ENCODE results near the gene ZNRF1.
"Not testable (repeated sequence)": the region's sequence is repeated elsewhere in the genome, so short reads cannot be mapped to it uniquely, and the experiment has no call there.

ZNRF1 gene

DNA sequence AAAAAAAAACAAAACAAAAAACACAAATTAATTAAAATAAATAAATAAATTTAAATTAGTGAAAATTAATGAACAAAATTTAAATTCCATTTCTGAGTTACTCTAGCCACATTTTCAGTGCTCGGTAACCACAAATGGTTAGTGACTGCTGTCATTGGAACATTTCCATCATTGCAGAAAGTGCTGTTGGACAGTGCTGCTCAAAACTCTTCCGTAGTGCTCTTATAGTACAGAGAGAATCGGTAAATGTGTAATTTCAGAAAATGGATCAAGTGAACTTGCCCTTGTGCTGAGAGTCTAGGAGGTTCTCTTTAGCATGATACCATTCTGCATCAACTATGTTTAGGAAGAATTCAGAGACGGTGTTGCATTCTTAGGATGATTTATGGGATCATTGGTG lies 23.7 kb downstream of the ZNRF1 start:
- Histone ChIP-seq H3K27me3 (ENCODE audit: control insufficient read depth, insufficient read depth, low read length) (no peaks in the 10 kb centered on the region), H3K36me3 (ENCODE audit: control insufficient read depth, insufficient read depth, low read length) (no peaks in the 10 kb centered on the region), H3K4me1 (ENCODE audit: control insufficient read depth, insufficient read depth, low read length) (peaks cover 6% of the 10 kb centered on the region), H3K9ac (ENCODE audit: low read length) (no peak overlapping the region), H3K27ac (ENCODE audit: low read depth, low read length) (no peak overlapping the region), H3K4me3 (ENCODE audit: low read length) (no peak overlapping the region)

DNA sequence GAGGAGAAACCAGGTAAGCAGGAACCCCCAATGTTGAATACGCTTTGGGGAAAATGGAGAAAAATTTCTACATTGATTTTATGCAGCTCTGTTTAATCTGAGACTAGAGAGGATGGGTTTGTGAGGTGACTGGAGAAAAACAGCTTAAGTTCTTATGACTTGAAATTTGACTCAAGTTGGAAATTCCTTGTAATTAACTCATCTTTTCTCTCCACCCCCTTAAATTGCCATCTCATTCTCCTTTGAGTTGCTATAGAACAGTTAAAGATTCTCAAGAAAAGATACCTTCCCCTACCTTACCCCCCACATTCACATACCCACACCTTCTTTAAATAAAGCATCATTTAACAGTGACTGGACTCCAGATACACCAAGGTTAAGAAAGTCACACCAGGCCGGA lies 24.2 kb downstream of the ZNRF1 start:
- H3K27me3 ChIP-seq (ENCODE audit: control insufficient read depth, insufficient read depth, low read length): no peaks in the 10 kb centered on the region
- H3K4me1 ChIP-seq (ENCODE audit: control insufficient read depth, insufficient read depth, low read length): peaks cover 5% of the 10 kb centered on the region
- no peak overlapping the region for H3K4me3 ChIP-seq (ENCODE audit: low read length)
- H3K27ac ChIP-seq (ENCODE audit: low read depth, low read length): no peak overlapping the region
- no peaks in the 10 kb centered on the region for H3K36me3 ChIP-seq (ENCODE audit: control insufficient read depth, insufficient read depth, low read length)
- H3K9ac ChIP-seq (ENCODE audit: low read length): no peak overlapping the region

DNA sequence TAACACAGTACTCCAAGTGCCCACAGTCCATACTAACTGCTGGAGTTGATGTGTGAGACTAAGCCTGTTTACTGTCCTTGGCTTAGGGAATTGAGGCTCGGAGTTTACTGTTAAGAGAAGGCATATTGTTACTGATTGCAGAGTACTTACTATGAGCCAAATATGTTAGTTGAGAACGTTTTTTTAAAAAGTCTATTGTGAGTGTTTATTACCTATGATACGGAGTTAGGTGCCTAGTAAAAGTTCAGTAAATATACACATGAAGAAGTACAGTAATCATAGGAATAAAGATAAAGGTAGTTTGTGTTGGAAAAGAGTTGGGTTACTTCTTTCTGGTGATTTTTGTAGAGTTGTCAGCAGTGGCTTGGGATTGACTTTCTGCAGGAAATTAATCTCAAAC lies 25.4 kb downstream of the ZNRF1 start:
- Histone ChIP-seq H3K9ac (ENCODE audit: low read length) (no peak overlapping the region), H3K36me3 (ENCODE audit: control insufficient read depth, insufficient read depth, low read length) (no peaks in the 10 kb centered on the region), H3K4me3 (ENCODE audit: low read length) (no peak overlapping the region), H3K27me3 (ENCODE audit: control insufficient read depth, insufficient read depth, low read length) (no peaks in the 10 kb centered on the region), H3K27ac (ENCODE audit: low read depth, low read length) (no peak overlapping the region), H3K4me1 (ENCODE audit: control insufficient read depth, insufficient read depth, low read length) (peaks cover 5% of the 10 kb centered on the region)

DNA sequence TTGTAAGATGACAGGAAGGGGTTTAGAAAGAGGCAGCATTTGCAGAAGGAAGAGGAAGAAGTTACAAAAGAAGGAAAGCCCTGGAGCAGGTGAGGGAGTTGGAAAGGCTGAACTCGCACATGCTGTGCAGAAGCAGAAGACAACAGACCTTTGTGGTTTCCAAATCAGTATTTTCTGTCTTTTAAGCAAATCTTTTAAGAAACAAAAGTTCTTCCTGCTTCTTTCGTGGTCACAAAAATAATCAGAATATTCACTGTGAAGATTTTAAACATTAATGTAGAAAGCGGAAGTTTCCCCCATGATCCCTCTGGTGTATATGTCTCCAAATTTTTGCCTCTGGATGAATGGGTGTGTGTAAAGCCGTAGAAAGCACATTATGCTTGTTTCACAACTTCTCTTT lies 25.8 kb downstream of the ZNRF1 start:
- H3K4me1 ChIP-seq (ENCODE audit: control insufficient read depth, insufficient read depth, low read length): peaks cover 5% of the 10 kb centered on the region
- no peak overlapping the region for H3K27ac ChIP-seq (ENCODE audit: low read depth, low read length)
- no peak overlapping the region for H3K4me3 ChIP-seq (ENCODE audit: low read length)
- H3K9ac ChIP-seq (ENCODE audit: low read length): no peak overlapping the region
- H3K27me3 ChIP-seq (ENCODE audit: control insufficient read depth, insufficient read depth, low read length): no peaks in the 10 kb centered on the region
- no peaks in the 10 kb centered on the region for H3K36me3 ChIP-seq (ENCODE audit: control insufficient read depth, insufficient read depth, low read length)

DNA sequence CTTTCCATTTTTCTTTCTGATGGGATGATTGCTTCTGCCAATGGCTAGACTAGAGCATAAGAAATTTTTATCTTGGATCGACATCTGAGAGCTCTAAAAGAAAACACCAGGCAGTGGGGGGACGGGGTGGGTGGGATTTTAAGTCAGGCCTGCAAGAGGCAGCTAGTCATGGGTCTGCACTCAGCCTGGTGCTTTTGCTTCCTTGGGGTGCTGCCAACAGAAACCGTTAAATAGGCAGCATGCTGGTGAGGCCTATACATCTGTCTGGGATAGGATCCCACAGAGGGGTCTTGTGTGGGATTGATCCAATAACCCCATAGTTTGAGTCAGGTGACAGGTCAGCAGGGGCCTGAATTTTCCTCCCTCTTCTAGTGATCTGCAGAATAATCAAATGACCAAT lies 26.9 kb downstream of the ZNRF1 start:
- no peaks in the 10 kb centered on the region for H3K27me3 ChIP-seq (ENCODE audit: control insufficient read depth, insufficient read depth, low read length)

GRCh38 chr16:75026239-75026891 lies 27.5 kb downstream of the ZNRF1 start:
- H3K9ac ChIP-seq (ENCODE audit: low read length); H3K4me1 ChIP-seq (ENCODE audit: control insufficient read depth, insufficient read depth, low read length); H3K27me3 ChIP-seq (ENCODE audit: control insufficient read depth, insufficient read depth, low read length); H3K36me3 ChIP-seq (ENCODE audit: control insufficient read depth, insufficient read depth, low read length); H3K4me3 ChIP-seq (ENCODE audit: low read length): not testable (repeated sequence)
- H3K27ac ChIP-seq (ENCODE audit: low read depth, low read length): peak overlapping the region; percentile 51

More for the DNA sequence above, 26.9 kb downstream of the ZNRF1 start:
- Histone ChIP-seq H3K36me3 (ENCODE audit: control insufficient read depth, insufficient read depth, low read length) (no peaks in the 10 kb centered on the region), H3K9ac (ENCODE audit: low read length) (no peak overlapping the region), H3K4me3 (ENCODE audit: low read length) (no peak overlapping the region), H3K4me1 (ENCODE audit: control insufficient read depth, insufficient read depth, low read length) (peaks cover 5% of the 10 kb centered on the region), H3K27ac (ENCODE audit: low read depth, low read length) (no peak overlapping the region)

DNA sequence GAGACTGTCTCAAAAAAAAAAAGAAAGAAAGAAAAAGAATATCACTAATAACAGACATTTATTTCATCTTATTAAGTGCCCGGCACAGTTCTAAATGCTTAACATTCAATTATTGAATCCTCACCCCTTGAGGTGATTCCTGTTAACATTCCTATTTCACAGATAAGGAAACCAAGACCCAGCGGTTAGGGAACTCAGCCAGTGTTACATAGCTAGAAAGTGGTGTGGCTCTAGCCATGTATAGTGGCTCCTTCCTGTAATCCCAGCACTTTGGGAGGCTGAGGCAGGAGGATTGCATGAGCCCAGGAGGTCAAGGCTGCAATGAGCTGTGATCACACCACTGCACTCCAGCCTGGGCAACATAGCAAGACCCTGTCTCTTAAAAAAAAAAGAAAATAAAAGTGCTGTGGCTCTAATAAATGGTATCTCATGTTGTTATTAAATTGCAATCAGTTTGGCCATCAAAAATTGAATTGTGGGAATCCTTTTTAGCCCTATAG lies 28.1 kb downstream of the ZNRF1 start:
- Histone ChIP-seq H3K9ac (ENCODE audit: low read length) (no peak overlapping the region), H3K36me3 (ENCODE audit: control insufficient read depth, insufficient read depth, low read length) (no peaks in the 10 kb centered on the region), H3K27me3 (ENCODE audit: control insufficient read depth, insufficient read depth, low read length) (no peaks in the 10 kb centered on the region), H3K4me1 (ENCODE audit: control insufficient read depth, insufficient read depth, low read length) (peaks cover 5% of the 10 kb centered on the region), H3K4me3 (ENCODE audit: low read length) (no peak overlapping the region), H3K27ac (ENCODE audit: low read depth, low read length) (peak overlapping the region; percentile 51)

- Histone ChIP-seq H3K36me3 (ENCODE audit: control insufficient read depth, insufficient read depth, low read length) (no peaks in the 10 kb centered on the region), H3K4me3 (ENCODE audit: low read length) (no peak overlapping the region), H3K27ac (ENCODE audit: low read depth, low read length) (no peak overlapping the region), H3K4me1 (ENCODE audit: control insufficient read depth, insufficient read depth, low read length) (peaks cover 5% of the 10 kb centered on the region), H3K9ac (ENCODE audit: low read length) (no peak overlapping the region), H3K27me3 (ENCODE audit: control insufficient read depth, insufficient read depth, low read length) (no peaks in the 10 kb centered on the region)
Observed at GRCh38 chr16:75027520-75028300, 28.9 kb downstream of the ZNRF1 start.

- no peaks in the 10 kb centered on the region for H3K36me3 ChIP-seq (ENCODE audit: control insufficient read depth, insufficient read depth, low read length)
- H3K9ac ChIP-seq (ENCODE audit: low read length): no peak overlapping the region
- H3K4me3 ChIP-seq (ENCODE audit: low read length): no peak overlapping the region
- no peaks in the 10 kb centered on the region for H3K27me3 ChIP-seq (ENCODE audit: control insufficient read depth, insufficient read depth, low read length)
- no peak overlapping the region for H3K27ac ChIP-seq (ENCODE audit: low read depth, low read length)
- peaks cover 5% of the 10 kb centered on the region for H3K4me1 ChIP-seq (ENCODE audit: control insufficient read depth, insufficient read depth, low read length)
Observed at GRCh38 chr16:75028544-75029135, 29.8 kb downstream of the ZNRF1 start.

DNA sequence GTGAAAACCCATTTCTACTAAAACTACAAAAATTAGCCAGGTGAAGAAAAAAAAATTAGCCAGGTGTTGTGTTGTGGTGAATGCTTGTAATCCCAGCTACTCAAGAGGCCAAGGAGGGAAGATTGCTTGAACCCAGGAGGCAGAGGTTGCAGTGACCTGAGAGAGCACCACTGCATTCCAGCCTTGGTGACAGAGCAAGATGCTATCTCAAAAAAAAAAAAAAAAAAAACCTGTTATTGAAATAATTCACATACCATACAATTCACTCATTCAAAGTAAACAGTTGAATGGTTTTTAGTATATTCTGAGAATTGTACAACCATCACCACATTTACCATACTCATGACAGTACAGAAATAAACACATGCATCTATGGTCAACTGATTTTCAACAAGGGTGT lies 31.0 kb downstream of the ZNRF1 start:
- Histone ChIP-seq H3K27ac (ENCODE audit: low read depth, low read length) (no peak overlapping the region), H3K27me3 (ENCODE audit: control insufficient read depth, insufficient read depth, low read length) (no peaks in the 10 kb centered on the region), H3K4me1 (ENCODE audit: control insufficient read depth, insufficient read depth, low read length) (peaks cover 5% of the 10 kb centered on the region)

DNA sequence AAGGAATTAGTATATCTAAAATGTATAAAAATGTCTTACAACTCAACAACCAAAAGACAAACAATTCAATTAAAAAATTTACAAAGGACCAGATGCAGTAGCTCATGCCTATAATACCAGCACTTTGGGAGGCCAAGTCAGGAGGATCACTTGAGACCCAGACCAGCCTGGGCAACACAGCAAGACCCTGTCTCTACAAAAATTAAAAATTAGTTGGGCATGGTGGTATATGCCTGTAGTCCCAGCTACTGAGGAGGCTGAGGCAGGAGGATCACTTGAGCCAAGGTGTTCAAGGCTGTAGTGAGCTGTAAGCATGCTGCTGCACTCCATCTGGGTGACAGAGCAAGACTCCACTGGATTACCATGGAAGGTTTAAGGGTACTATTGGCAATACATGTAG lies 33.8 kb downstream of the ZNRF1 start:
- Histone ChIP-seq H3K9ac (ENCODE audit: low read length) (no peak overlapping the region), H3K4me3 (ENCODE audit: low read length) (no peak overlapping the region), H3K36me3 (ENCODE audit: control insufficient read depth, insufficient read depth, low read length) (no peaks in the 10 kb centered on the region), H3K27ac (ENCODE audit: low read depth, low read length) (no peak overlapping the region), H3K4me1 (ENCODE audit: control insufficient read depth, insufficient read depth, low read length) (no peaks in the 10 kb centered on the region), H3K27me3 (ENCODE audit: control insufficient read depth, insufficient read depth, low read length) (no peaks in the 10 kb centered on the region)

More for the DNA sequence above, 31.0 kb downstream of the ZNRF1 start:
- Histone ChIP-seq H3K36me3 (ENCODE audit: control insufficient read depth, insufficient read depth, low read length) (no peaks in the 10 kb centered on the region), H3K4me3 (ENCODE audit: low read length) (no peak overlapping the region), H3K9ac (ENCODE audit: low read length) (no peak overlapping the region)

- no peaks in the 10 kb centered on the region for H3K27me3 ChIP-seq (ENCODE audit: control insufficient read depth, insufficient read depth, low read length)
- no peak overlapping the region for H3K9ac ChIP-seq (ENCODE audit: low read length)
- no peaks in the 10 kb centered on the region for H3K36me3 ChIP-seq (ENCODE audit: control insufficient read depth, insufficient read depth, low read length)
- H3K4me1 ChIP-seq (ENCODE audit: control insufficient read depth, insufficient read depth, low read length): no peaks in the 10 kb centered on the region
- no peak overlapping the region for H3K4me3 ChIP-seq (ENCODE audit: low read length)
- no peak overlapping the region for H3K27ac ChIP-seq (ENCODE audit: low read depth, low read length)
Observed at GRCh38 chr16:75035410-75035968, 36.7 kb downstream of the ZNRF1 start.
